HCT116 (cell line): Measurements from ENCODE around the gene USP17L5. TPM values are rescaled to one million over a fixed set of nuclear protein-coding genes. Genes with fewer than 3 reads are reported as not detected.
"Not testable (repeated sequence)": the region's sequence is repeated elsewhere in the genome, so short reads cannot be mapped to it uniquely, and the experiment has no call there.

Source experiments
- ATAC-seq: fragments of 200-7000 bp; cut with Tn5 transposase; 2 replicates; pipeline ENCODE4 v1.9.1; 2020; ENCODE audit warnings: mild to moderate bottlenecking, moderate library complexity
- Bru-seq: library from RNA; stranded (reverse); fragments of 400-500 nt; gene quantifications from one replicate; lab custom pipeline; 2021; lab: Mats Ljungman, UMichigan
- BruChase-seq, 2 experiments: library from RNA; stranded (reverse); fragments of 400-500 nt; gene quantifications; one replicate each; lab custom pipeline; 2021; lab: Mats Ljungman, UMichigan
- BruUV-seq: library from RNA; stranded (reverse); fragments of 400-500 nt; replicated peaks from 2 replicates; lab custom pipeline; 2021; lab: Mats Ljungman, UMichigan
- CTCF ChIA-PET: fragments of 300-600 bp; sonication (Branson Sonifier 250); formaldehyde crosslinking; loops from one replicate; lab custom pipeline; 2021; ENCODE audit warnings: antibody characterized with exemption; lab: Charles Lee
- POLR2A ChIA-PET: fragments of 300-600, 350-600 bp; sonication (Branson Sonifier 250); formaldehyde crosslinking; loops from one replicate; lab custom pipeline; 2021; ENCODE audit warnings: antibody characterized with exemption; lab: Charles Lee
- RAD21 ChIA-PET, 2 experiments: fragments of 300-600 bp; sonication (Branson Sonifier 250); formaldehyde crosslinking; loops; one replicate each; lab custom pipeline; 2023; ENCODE audit warnings: low total read pairs in 2 of 2; ENCODE audit not compliant: uncharacterized antibody in 2 of 2, unreplicated experiment in 2 of 2, low non-redundant PET in 1 of 2; lab: Charles Lee
- DNase-seq: peaks from one replicate; pipeline ENCODE4 v3.0.0-alpha.2; 2010; ENCODE audit warnings: low read depth, low spot score
- H2AFZ ChIP-seq: fragments of 200-600 bp; shearing (Covaris generic), sonication (generic); 2 replicates; pipeline ENCODE4 v1.6.1; 2017; ENCODE audit warnings: low read depth, mixed run types, mixed read lengths, antibody characterized with exemption, low read length; ENCODE audit not compliant: poor library complexity, severe bottlenecking
- H3K27ac ChIP-seq: 2 replicates; pipeline ENCODE4 v1.5.1; 2012; ENCODE audit warnings: low read depth, low read length
- H3K27me3 ChIP-seq: fragments of 200-600 bp; sonication (generic); 2 replicates; pipeline ENCODE4 v1.6.1; 2016; ENCODE audit warnings: mixed run types, low read length, mixed read lengths; ENCODE audit not compliant: insufficient read depth
- H3K36me3 ChIP-seq, 2 experiments: fragments of 200-500 bp in 1 of 2; fragments of 200-600 bp in 1 of 2; sonication (Bioruptor generic) in 1 of 2; sonication (generic) in 1 of 2; 2 replicates each; pipeline versions ENCODE4 v1.5.1 to v1.6.1; 2014 to 2016; ENCODE audit warnings: low read length in 2 of 2, inconsistent platforms in 1 of 2, mixed read lengths in 1 of 2, mixed run types in 1 of 2; ENCODE audit not compliant: insufficient read depth in 2 of 2, control insufficient read depth in 1 of 2
- H3K4me1 ChIP-seq, 2 experiments: fragments of 200-600 bp in 1 of 2; sonication (generic) in 1 of 2; 2 replicates each; pipeline versions ENCODE4 v1.5.1 to v1.6.1; 2012 to 2017; ENCODE audit warnings: low read length in 2 of 2, inconsistent platforms in 1 of 2, mild to moderate bottlenecking in 1 of 2, mixed read lengths in 1 of 2, mixed run types in 1 of 2, moderate library complexity in 1 of 2; ENCODE audit not compliant: insufficient read depth in 2 of 2, control insufficient read depth in 1 of 2
- H3K4me2 ChIP-seq: fragments of 200-600 bp; sonication (generic); 2 replicates; pipeline ENCODE4 v1.6.1; 2017; ENCODE audit warnings: mixed run types, low read length, mixed read lengths
- H3K4me3 ChIP-seq, 2 experiments: fragments of 200-600 bp in 1 of 2; sonication (generic) in 1 of 2; replicated peaks in 1 of 2; 2 replicates each; pipeline ENCODE4 v1.5.1; 2011 to 2016; ENCODE audit warnings: low read length in 2 of 2, control low read depth in 1 of 2, low read depth in 1 of 2, mild to moderate bottlenecking in 1 of 2, mixed read lengths in 1 of 2, mixed run types in 1 of 2
- H3K79me2 ChIP-seq: fragments of 200-600 bp; sonication (generic); 2 replicates; pipeline ENCODE4 v1.6.1; 2017; ENCODE audit warnings: mild to moderate bottlenecking, mixed run types, low read length, moderate library complexity, mixed read lengths; ENCODE audit not compliant: insufficient read depth
- H3K9ac ChIP-seq: fragments of 200-600 bp; sonication (generic); 2 replicates; pipeline ENCODE4 v1.6.1; 2016; ENCODE audit warnings: low read length, mixed read lengths
- H3K9me2 ChIP-seq: fragments of 200-600 bp; sonication (generic), shearing (Covaris generic); 2 replicates; pipeline ENCODE4 v1.6.1; 2017; ENCODE audit warnings: mixed run types, mild to moderate bottlenecking, moderate library complexity; ENCODE audit not compliant: insufficient read depth
- H3K9me3 ChIP-seq, 2 experiments: fragments of 200-500 bp in 1 of 2; fragments of 200-600 bp in 1 of 2; sonication (Bioruptor generic) in 1 of 2; sonication (generic) in 1 of 2; 2 replicates each; pipeline ENCODE4 v1.6.1; 2014 to 2017; ENCODE audit warnings: low read length in 2 of 2, mixed read lengths in 2 of 2, inconsistent platforms in 1 of 2, low read depth in 1 of 2, mild to moderate bottlenecking in 1 of 2, mixed run types in 1 of 2, moderate library complexity in 1 of 2; ENCODE audit not compliant: control insufficient read depth in 1 of 2, insufficient read depth in 1 of 2
- H4K20me1 ChIP-seq: fragments of 200-600 bp; sonication (generic), shearing (Covaris generic); 2 replicates; pipeline ENCODE4 v1.6.1; 2017; ENCODE audit warnings: mixed run types, mild to moderate bottlenecking, moderate library complexity; ENCODE audit not compliant: insufficient read depth
- intact Hi-C: fragments of 100-400 bp; cut with micrococcal nuclease; formaldehyde crosslinking; loops from 2 replicates; pipeline ENCODE4 v1.10.0; 2022
- long read RNA-seq: library from polyadenylated mRNA; unstranded; transcript quantifications from one replicate; pipeline ENCODE4 v2.0.0, GENCODE V29; 2021; ENCODE audit not compliant: unreplicated experiment
- polyA plus RNA-seq: library from polyadenylated mRNA; unstranded; fragments of >200 nt; gene quantifications from 2 replicates; pipeline ENCODE4 v1.2.1, GENCODE V29; 2012; ENCODE audit warnings: missing spikeins
- total RNA-seq: library from RNA; stranded (reverse); gene quantifications from one replicate; pipeline ENCODE4 v1.2.1, GENCODE V29; 2021; ENCODE audit not compliant: unreplicated experiment

Gene USP17L5
- total RNA-seq (not detected), Bru-seq, nascent RNA (not detected), BruChase-seq, experiment 1, labeled RNA remaining after a 6-hour chase (not detected), BruChase-seq, experiment 2, labeled RNA remaining after a 2-hour chase (not detected)
- not detected in 2 replicates for polyA plus RNA-seq
- long read RNA-seq: 0 reads

GRCh38 chr4:9339103-9339502 is at the start of gene USP17L5:
TSS of gene USP17L5 (plus strand) at chr4:9339403. CDS start at chr4:9339403, 0 bp downstream.
- H3K4me1 ChIP-seq, H2AFZ ChIP-seq, H3K27ac ChIP-seq, BruUV-seq, H3K79me2 ChIP-seq, H3K9me3 ChIP-seq, intact Hi-C loops, H3K27me3 ChIP-seq, CTCF ChIA-PET, ATAC-seq, H3K4me2 ChIP-seq, H3K4me3 ChIP-seq, H3K9me2 ChIP-seq, H4K20me1 ChIP-seq, H3K36me3 ChIP-seq, H3K9ac ChIP-seq, POLR2A ChIA-PET, RAD21 ChIA-PET, DNase-seq: not testable (repeated sequence)

DNA sequence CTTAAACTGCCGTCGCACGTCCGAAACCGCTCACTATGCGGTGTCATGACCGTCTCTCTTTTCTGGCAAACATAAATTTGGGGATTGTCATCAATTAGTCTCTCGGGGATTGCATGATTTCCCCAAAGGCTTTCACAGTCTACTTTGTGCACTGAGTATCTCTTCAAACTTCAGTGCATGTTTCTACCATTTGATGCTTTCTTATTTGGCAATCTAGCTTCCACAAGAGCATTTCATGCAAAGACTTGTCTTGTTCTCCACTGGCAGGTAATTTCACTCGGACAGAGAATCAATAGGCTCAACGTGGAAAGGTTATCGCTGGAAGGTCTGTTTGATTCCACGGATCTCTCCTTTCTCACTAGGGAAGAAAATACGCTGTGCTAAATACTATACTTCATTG is 15.0 kb upstream of the USP17L5 start:
- H3K36me3 ChIP-seq, H3K27me3 ChIP-seq, ATAC-seq, BruUV-seq, H3K4me3 ChIP-seq, POLR2A ChIA-PET, H3K79me2 ChIP-seq, H2AFZ ChIP-seq, H3K9me3 ChIP-seq, H3K9me2 ChIP-seq, H3K4me2 ChIP-seq, H4K20me1 ChIP-seq, H3K9ac ChIP-seq, H3K27ac ChIP-seq, DNase-seq, H3K4me1 ChIP-seq, RAD21 ChIA-PET, intact Hi-C loops, CTCF ChIA-PET: not testable (repeated sequence)

DNA sequence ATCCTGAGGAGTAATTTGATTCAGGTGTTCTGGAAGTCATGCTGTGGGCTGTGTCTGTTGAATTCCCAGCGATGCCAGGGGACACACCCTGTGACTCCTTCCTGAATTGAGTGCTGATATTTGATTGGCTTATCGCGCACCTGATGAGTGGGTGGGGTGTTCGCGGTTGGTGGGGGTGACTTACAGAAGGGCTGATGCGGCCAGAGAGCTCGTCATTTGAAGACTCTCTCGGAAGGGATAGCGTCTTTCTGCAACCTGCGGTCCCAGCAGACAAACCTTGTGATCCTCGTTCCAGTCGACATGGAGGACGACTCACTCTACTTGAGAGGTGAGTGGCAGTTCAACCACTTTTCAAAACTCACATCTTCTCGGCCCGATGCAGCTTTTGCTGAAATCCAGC is 14.3 kb upstream of the USP17L5 start, which contains the start of gene USP17L24:
Gene USP17L24 (plus strand): TSS at position 301 of the 400 bp plus-strand sequence. CDS start 0 bp downstream, at position 301.
- not testable (repeated sequence) for H2AFZ ChIP-seq, H3K9me2 ChIP-seq

DNA sequence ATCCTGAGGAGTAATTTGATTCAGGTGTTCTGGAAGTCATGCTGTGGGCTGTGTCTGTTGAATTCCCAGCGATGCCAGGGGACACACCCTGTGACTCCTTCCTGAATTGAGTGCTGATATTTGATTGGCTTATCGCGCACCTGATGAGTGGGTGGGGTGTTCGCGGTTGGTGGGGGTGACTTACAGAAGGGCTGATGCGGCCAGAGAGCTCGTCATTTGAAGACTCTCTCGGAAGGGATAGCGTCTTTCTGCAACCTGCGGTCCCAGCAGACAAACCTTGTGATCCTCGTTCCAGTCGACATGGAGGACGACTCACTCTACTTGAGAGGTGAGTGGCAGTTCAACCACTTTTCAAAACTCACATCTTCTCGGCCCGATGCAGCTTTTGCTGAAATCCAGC is 9.6 kb upstream of the USP17L5 start, which contains the start of gene USP17L25:
Gene USP17L25 (plus strand): TSS at position 301 of the 400 bp plus-strand sequence. CDS start 0 bp downstream, at position 301.
- H3K9me3 ChIP-seq, intact Hi-C loops, POLR2A ChIA-PET, H3K4me3 ChIP-seq, H3K79me2 ChIP-seq, BruUV-seq, H3K36me3 ChIP-seq, H3K4me1 ChIP-seq, H3K27me3 ChIP-seq, H3K9ac ChIP-seq, H3K9me2 ChIP-seq, CTCF ChIA-PET, RAD21 ChIA-PET, DNase-seq, H4K20me1 ChIP-seq, H3K4me2 ChIP-seq, H3K27ac ChIP-seq, H2AFZ ChIP-seq, ATAC-seq: not testable (repeated sequence)

More for the DNA sequence above, 14.3 kb upstream of the USP17L5 start, which contains the start of gene USP17L24:
- RAD21 ChIA-PET, H3K4me2 ChIP-seq, DNase-seq, H3K36me3 ChIP-seq, H3K27me3 ChIP-seq, H3K9me3 ChIP-seq, H4K20me1 ChIP-seq, H3K79me2 ChIP-seq, BruUV-seq, POLR2A ChIA-PET, intact Hi-C loops, H3K4me1 ChIP-seq, ATAC-seq, H3K4me3 ChIP-seq, H3K27ac ChIP-seq, CTCF ChIA-PET, H3K9ac ChIP-seq: not testable (repeated sequence)
